ENCODE data around the gene NUDT1.

- TF ChIP-seq ZNF623 (tag by site-specific recombination; IDR thresholded peaks at IDR 0.05) (no peak), ZNF555 (tag by site-specific recombination; conservative IDR thresholded peaks at IDR 0.05) (no peak), YY1 (tag by site-specific recombination; IDR thresholded peaks at IDR 0.05) (no peak)
These were observed 29.1 kb upstream of the NUDT1 start for GRCh38 chr7:2212906-2213305.

All from HEK293 (cell line).